Gastroesophageal sphincter (tissue), 4 donors: ENCODE results near the gene DYRK1A. TPM values are rescaled to one million over a fixed set of nuclear protein-coding genes. Genes with fewer than 3 reads are reported as not detected.

Experiments
- ATAC-seq: fragments of 150-250 bp; one replicate; pipeline ENCODE4 v1.9.1; 2016; ENCODE audit warnings: mild to moderate bottlenecking, moderate library complexity
- H3K27ac ChIP-seq, 4 donors: fragments of 200-600 bp; sonication (generic) in 3 of 4; 1 replicate in 3 of 4; 2 replicates in 1 of 4; pipeline ENCODE4 v1.5.1; 2016 to 2019
- H3K27me3 ChIP-seq: fragments of 200-600 bp; sonication (generic); one replicate; pipeline ENCODE4 v1.5.1; 2019
- H3K36me3 ChIP-seq, 2 donors: fragments of 200-600 bp; sonication (generic); one replicate each; pipeline ENCODE4 v1.5.1; 2019; ENCODE audit warnings: control low read depth in 1 of 2
- H3K4me1 ChIP-seq, 3 donors: fragments of 200-600 bp; sonication (generic); 1 replicate in 2 of 3; 2 replicates in 1 of 3; pipeline ENCODE4 v1.5.1; 2016 to 2019; ENCODE audit warnings: control low read depth in 2 of 3
- H3K4me3 ChIP-seq, 2 donors: fragments of 200-600 bp; sonication (generic); one replicate each; pipeline ENCODE4 v1.5.1; 2019; ENCODE audit warnings: mild to moderate bottlenecking in 1 of 2, moderate library complexity in 1 of 2
- H3K9me3 ChIP-seq, 3 donors: fragments of 200-600 bp; sonication (generic); one replicate each; pipeline ENCODE4 v1.5.1; 2017 to 2019; ENCODE audit warnings: control low read depth in 2 of 3
- CTCF ChIP-seq, 4 experiments: fragments of 200-600 bp in 2 of 4; fragments of 450-650 bp in 2 of 4; sonication (generic) in 1 of 4; IDR thresholded peaks; one replicate each; pipeline ENCODE4 v1.5.1; 2017 to 2019; ENCODE audit warnings: antibody characterized with exemption in 4 of 4, mild to moderate bottlenecking in 2 of 4, moderate library complexity in 2 of 4
- EP300 ChIP-seq: sonication (generic); formaldehyde crosslinking; IDR thresholded peaks from one replicate; pipeline ENCODE4 v1.6.1; 2017; ENCODE audit warnings: antibody characterized with exemption, mild to moderate bottlenecking
- POLR2A ChIP-seq, 2 donors: fragments of 450-650 bp; IDR thresholded peaks; one replicate each; pipeline ENCODE4 v1.6.1; 2017; ENCODE audit warnings: antibody characterized with exemption in 2 of 2, mild to moderate bottlenecking in 2 of 2, moderate library complexity in 1 of 2
- POLR2AphosphoS5 ChIP-seq: sonication (generic); formaldehyde crosslinking; IDR thresholded peaks from one replicate; pipeline ENCODE4 v1.6.1; 2017; ENCODE audit warnings: antibody characterized with exemption
- WGBS, 2 donors: methylation state at CpG; one replicate each; pipeline ENCODE4 v1.1.5; 2018; ENCODE audit warnings: low coverage in 1 of 2; 5-methylcytosine and 5-hydroxymethylcytosine counted together
- total RNA-seq, 4 donors: library from RNA; depleted of rRNA; stranded (reverse); fragments of >200 nt; gene quantifications; one replicate each; pipeline ENCODE4 v1.1.0, GENCODE V29; 2016

The DYRK1A gene
- total RNA-seq, 4 donors from 2014 or later = 85.1 to 102 (median 94.0) TPM

GRCh38 chr21:37424396-37424795 lies 57.8 kb downstream of the DYRK1A start:
- TF ChIP-seq POLR2AphosphoS5 = no peak
- no peak for TF ChIP-seq POLR2A (IDR thresholded peaks at IDR 0.05)
- no peak for TF ChIP-seq CTCF (IDR thresholded peaks at IDR 0.05)
- no peak for TF ChIP-seq EP300
- ATAC-seq = no peak
- Histone ChIP-seq H3K4me3 (no peak overlapping the region), H3K9me3 (no peaks in the 10 kb centered on the region), H3K4me1 (peaks cover 0 to 57% (median 0%) of the 10 kb centered on the region in 3 donors), H3K36me3 (peaks cover 0 to 5% of the 10 kb centered on the region in 2 donors), H3K27me3 (no peaks in the 10 kb centered on the region), H3K27ac (no peak overlapping the region)
- WGBS, 2 donors = 71 to 80% methylated on average over 1 of the region's 1 CpG

GRCh38 chr21:37425001-37425400 lies 58.4 kb downstream of the DYRK1A start:
- no peaks in the 10 kb centered on the region for H3K27me3 ChIP-seq
- peaks cover 0 to 52% (median 0%) of the 10 kb centered on the region in 3 donors for H3K4me1 ChIP-seq
- H3K9me3 ChIP-seq = no peaks in the 10 kb centered on the region
- ATAC-seq = no peak
- TF ChIP-seq EP300 (no peak), POLR2AphosphoS5 (no peak), POLR2A (IDR thresholded peaks at IDR 0.05) (no peak), CTCF (IDR thresholded peaks at IDR 0.05) (no peak)
- H3K27ac ChIP-seq = no peak overlapping the region
- WGBS, 2 donors = 37 to 60% methylated on average over 3 of the region's 3 CpGs
- peaks cover 0 to 5% of the 10 kb centered on the region in 2 donors for H3K36me3 ChIP-seq
- no peak overlapping the region for H3K4me3 ChIP-seq

GRCh38 chr21:37425684-37426083 lies 59.1 kb downstream of the DYRK1A start:
- no peak for TF ChIP-seq POLR2AphosphoS5
- no peak for TF ChIP-seq POLR2A (IDR thresholded peaks at IDR 0.05)
- TF ChIP-seq CTCF (IDR thresholded peaks at IDR 0.05) = no peak
- no peak for TF ChIP-seq EP300
- peaks cover 0 to 51% (median 0%) of the 10 kb centered on the region in 3 donors for H3K4me1 ChIP-seq
- 89 to 94% methylated on average over 2 of the region's 2 CpGs for WGBS, 2 donors
- ATAC-seq = no peak
- H3K27ac ChIP-seq = no peak overlapping the region
- no peak overlapping the region for H3K4me3 ChIP-seq
- H3K27me3 ChIP-seq = no peaks in the 10 kb centered on the region
- H3K36me3 ChIP-seq = peaks cover 0 to 5% of the 10 kb centered on the region in 2 donors
- H3K9me3 ChIP-seq = no peaks in the 10 kb centered on the region

GRCh38 chr21:37427221-37427620 lies 60.6 kb downstream of the DYRK1A start:
- H3K9me3 ChIP-seq = no peaks in the 10 kb centered on the region
- TF ChIP-seq POLR2AphosphoS5 (no peak), CTCF (IDR thresholded peaks at IDR 0.05) (no peak), POLR2A (IDR thresholded peaks at IDR 0.05) (no peak), EP300 (no peak)
- peaks cover 0 to 5% of the 10 kb centered on the region in 2 donors for H3K36me3 ChIP-seq
- ATAC-seq = no peak
- WGBS, 2 donors = 74 to 96% methylated on average over 6 of the region's 6 CpGs
- no peak overlapping the region for H3K4me3 ChIP-seq
- peaks cover 0 to 54% (median 0%) of the 10 kb centered on the region in 3 donors for H3K4me1 ChIP-seq
- H3K27ac ChIP-seq = no peak overlapping the region
- H3K27me3 ChIP-seq = no peaks in the 10 kb centered on the region

- Histone ChIP-seq H3K36me3 (no peaks in the 10 kb centered on the region), H3K4me3 (no peak overlapping the region), H3K27ac (no peak overlapping the region), H3K4me1 (peaks cover 0 to 57% (median 3%) of the 10 kb centered on the region in 3 donors), H3K9me3 (no peaks in the 10 kb centered on the region), H3K27me3 (no peaks in the 10 kb centered on the region)
- WGBS, 2 donors = 87 to 94% methylated on average over 6 to 7 of the region's 7 CpGs
- no peak for TF ChIP-seq POLR2A (IDR thresholded peaks at IDR 0.05)
- no peak for TF ChIP-seq POLR2AphosphoS5
- TF ChIP-seq CTCF (IDR thresholded peaks at IDR 0.05) = no peak
- TF ChIP-seq EP300 = no peak
- ATAC-seq = no peak
Observed at GRCh38 chr21:37429356-37429755, 62.8 kb downstream of the DYRK1A start.
